Islet of Langerhans (tissue), 1 donor: ENCODE measurements around the gene GOLGA6D.
"Not testable (repeated sequence)": the region's sequence is repeated elsewhere in the genome, so short reads cannot be mapped to it uniquely, and the experiment has no call there.

ENCODE experiments used
- FAIRE-seq: peaks from one replicate; lab custom pipeline; 2011; peaks lifted over from hg19 to GRCh38; lab: Jason Lieb, UNC

The GOLGA6D gene

GRCh38 chr15:75333654-75334419, 51.2 kb downstream of the GOLGA6D start:
- not testable (repeated sequence) for FAIRE-seq

DNA sequence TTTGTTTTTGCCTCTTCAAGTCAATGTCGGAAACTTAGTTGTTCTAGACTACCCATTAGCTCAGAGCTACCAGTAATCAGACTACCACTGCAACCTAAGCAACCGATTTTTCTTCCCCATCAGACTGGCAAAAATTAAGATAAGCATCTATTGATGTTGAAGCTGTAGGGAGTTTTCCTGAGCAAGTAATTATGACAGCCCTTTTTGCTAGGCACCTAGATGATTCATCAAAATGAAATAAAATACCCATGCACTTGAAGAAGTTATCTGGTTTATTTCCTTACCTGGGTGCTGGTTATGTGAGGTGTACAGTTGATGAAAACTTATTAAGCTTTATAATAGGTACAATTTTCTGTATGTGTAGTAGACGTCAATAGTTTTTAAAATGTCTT, 52.7 kb downstream of the GOLGA6D start:
- no peak for FAIRE-seq

DNA sequence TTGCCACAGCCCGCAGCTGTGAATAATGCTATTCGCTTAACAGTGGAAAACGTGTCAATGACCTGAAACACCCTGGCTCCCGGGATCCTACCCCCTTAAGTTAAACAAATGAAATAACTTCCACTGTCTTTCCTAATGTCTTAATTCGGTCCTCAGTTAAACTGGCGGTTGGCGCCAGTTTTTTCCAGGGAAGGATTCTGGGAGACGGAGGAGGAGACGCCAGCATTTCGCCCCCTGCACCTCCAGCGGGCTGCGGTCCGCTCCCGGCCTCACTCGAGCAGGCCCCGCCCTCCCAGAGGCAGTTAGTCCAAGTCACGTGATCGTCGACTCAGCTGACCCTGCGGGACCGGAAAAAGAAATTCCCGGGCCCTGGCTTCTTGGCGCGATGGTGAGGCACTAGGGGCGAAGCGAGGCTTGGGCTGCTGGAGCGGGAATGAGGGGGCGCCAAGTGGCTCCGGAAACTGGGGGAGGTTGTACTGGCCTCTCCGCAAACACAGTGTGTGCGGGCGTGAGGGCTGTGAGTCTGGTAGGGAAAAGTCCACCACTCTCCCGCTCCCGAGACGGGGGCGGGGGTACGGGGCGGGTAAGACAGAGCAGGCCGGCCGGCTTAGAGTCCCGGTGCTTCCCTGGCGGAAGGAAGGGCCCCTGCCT, 53.2 kb downstream of the GOLGA6D start, which contains the start of gene COMMD4:
COMMD4 (plus strand) TSS at position 359 of the 651 bp plus-strand sequence; CDS start at position 386, 27 bp downstream.
- FAIRE-seq, result no peak

GRCh38 chr15:75338661-75339240, 56.1 kb downstream of the GOLGA6D start:
- no peak for FAIRE-seq

GRCh38 chr15:75339531-75340240, 57.1 kb downstream of the GOLGA6D start:
- FAIRE-seq, result no peak

DNA sequence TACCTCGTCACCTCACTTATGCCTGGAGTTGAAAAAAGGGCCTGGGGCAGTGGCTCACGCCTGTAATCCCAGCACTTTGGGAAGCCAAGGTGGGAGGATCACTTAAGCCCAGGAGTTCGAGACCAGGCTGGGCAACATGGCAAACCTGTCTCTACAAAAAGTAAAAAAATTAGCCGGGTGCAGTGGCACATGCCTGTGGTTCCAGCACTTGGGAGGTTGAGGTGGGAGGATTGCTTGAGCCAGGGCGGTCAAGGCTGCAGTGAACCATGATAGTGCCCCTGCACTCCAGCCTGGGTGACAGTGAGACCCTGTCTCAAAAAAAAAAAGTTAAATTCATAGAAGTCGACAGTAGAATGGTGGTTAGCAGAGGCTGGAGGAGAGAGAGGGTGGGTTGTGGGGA, 59.6 kb downstream of the GOLGA6D start:
- no peak for FAIRE-seq

DNA sequence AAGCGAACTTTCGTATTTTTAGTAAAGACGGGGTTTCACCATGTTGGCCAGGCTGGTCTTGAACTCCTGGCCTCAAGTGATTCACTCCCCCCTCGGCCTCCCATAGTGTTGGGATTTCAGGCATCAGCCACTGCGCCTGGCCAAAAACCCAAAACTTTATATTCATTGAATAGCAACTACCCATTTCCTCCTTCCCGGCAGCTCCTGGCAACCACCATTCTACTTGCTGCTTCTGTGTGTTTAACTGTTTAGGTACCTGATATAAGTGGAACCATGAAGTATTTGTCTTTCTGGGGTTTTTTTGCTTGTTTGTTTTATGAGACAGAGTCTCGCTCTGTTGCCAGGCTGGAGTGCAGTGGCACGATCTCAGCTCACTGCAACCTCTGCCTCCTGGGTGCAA, 61.3 kb downstream of the GOLGA6D start:
- FAIRE-seq, result not testable (repeated sequence)
